Measurements from ENCODE around the gene PKDREJ. TPM values are rescaled to one million over a fixed set of nuclear protein-coding genes. Genes with fewer than 3 reads are reported as not detected.

Gene PKDREJ
- total RNA-seq, 1 experiment from 2014 or later: not detected

- Mint-ChIP-seq H3K36me3 (ENCODE audit: insufficient read depth, unreplicated experiment) (peaks cover 16% of the 10 kb centered on the region), H3K9me3 (ENCODE audit: unreplicated experiment) (no peaks in the 10 kb centered on the region), H3K4me1 (ENCODE audit: insufficient read depth, unreplicated experiment) (no peaks in the 10 kb centered on the region), H3K27ac (ENCODE audit: low read depth, unreplicated experiment) (no peak overlapping the region), H3K4me3 (ENCODE audit: unreplicated experiment) (no peak overlapping the region), H3K27me3 (ENCODE audit: insufficient read depth, unreplicated experiment) (no peaks in the 10 kb centered on the region)
- CTCF ChIA-PET: no interaction called here
- no TSS peak for BruUV-seq (replicated peaks)
- POLR2A ChIA-PET: no interaction called here
- TF ChIP-seq CTCF (IDR thresholded peaks at IDR 0.05; ENCODE audit: unreplicated experiment): no peak
- intact Hi-C loops (cut with micrococcal nuclease): no loop called here
- DNase-seq (ENCODE audit: unreplicated experiment): no peak
These were observed 37.5 kb downstream of the PKDREJ start for GRCh38 chr22:46225631-46226030.

- Mint-ChIP-seq H3K27me3 (ENCODE audit: insufficient read depth, unreplicated experiment) (no peaks in the 10 kb centered on the region), H3K36me3 (ENCODE audit: insufficient read depth, unreplicated experiment) (peaks cover 16% of the 10 kb centered on the region), H3K4me3 (ENCODE audit: unreplicated experiment) (no peak overlapping the region), H3K9me3 (ENCODE audit: unreplicated experiment) (no peaks in the 10 kb centered on the region), H3K27ac (ENCODE audit: low read depth, unreplicated experiment) (no peak overlapping the region), H3K4me1 (ENCODE audit: insufficient read depth, unreplicated experiment) (no peaks in the 10 kb centered on the region)
- CTCF ChIA-PET: no interaction called here
- POLR2A ChIA-PET: no interaction called here
- BruUV-seq (replicated peaks): no TSS peak
- intact Hi-C loops (cut with micrococcal nuclease): no loop called here
- DNase-seq (ENCODE audit: unreplicated experiment): no peak
- TF ChIP-seq CTCF (IDR thresholded peaks at IDR 0.05; ENCODE audit: unreplicated experiment): no peak
These were observed 38.2 kb downstream of the PKDREJ start for GRCh38 chr22:46224898-46225290.

GRCh38 chr22:46224044-46224897 is 38.9 kb downstream of the PKDREJ start:
- TF ChIP-seq CTCF (IDR thresholded peaks at IDR 0.05; ENCODE audit: unreplicated experiment): no peak
- H3K36me3 Mint-ChIP-seq (ENCODE audit: insufficient read depth, unreplicated experiment): peaks cover 16% of the 10 kb centered on the region

GRCh38 chr22:46220921-46221320 is 42.2 kb downstream of the PKDREJ start:
- CTCF ChIA-PET: no interaction called here
- no peak for DNase-seq (ENCODE audit: unreplicated experiment)
- H3K27ac Mint-ChIP-seq (ENCODE audit: low read depth, unreplicated experiment): no peak overlapping the region
- POLR2A ChIA-PET: interaction anchor here (1.5 kb wide), 1 partner anchor 22 kb away, joined by 7 read pairs; no protein-coding TSS in a partner anchor
- H3K36me3 Mint-ChIP-seq (ENCODE audit: insufficient read depth, unreplicated experiment): peaks cover 31% of the 10 kb centered on the region
- no peaks in the 10 kb centered on the region for H3K27me3 Mint-ChIP-seq (ENCODE audit: insufficient read depth, unreplicated experiment)
- H3K4me1 Mint-ChIP-seq (ENCODE audit: insufficient read depth, unreplicated experiment): no peaks in the 10 kb centered on the region
- BruUV-seq (replicated peaks): no TSS peak
- no peaks in the 10 kb centered on the region for H3K9me3 Mint-ChIP-seq (ENCODE audit: unreplicated experiment)
- H3K4me3 Mint-ChIP-seq (ENCODE audit: unreplicated experiment): no peak overlapping the region
- no peak for TF ChIP-seq CTCF (IDR thresholded peaks at IDR 0.05; ENCODE audit: unreplicated experiment)
- intact Hi-C loops (cut with micrococcal nuclease): no loop called here

More at GRCh38 chr22:46224044-46224897, 38.9 kb downstream of the PKDREJ start:
- Mint-ChIP-seq H3K27ac (ENCODE audit: low read depth, unreplicated experiment) (no peak overlapping the region), H3K27me3 (ENCODE audit: insufficient read depth, unreplicated experiment) (no peaks in the 10 kb centered on the region), H3K9me3 (ENCODE audit: unreplicated experiment) (no peaks in the 10 kb centered on the region), H3K4me3 (ENCODE audit: unreplicated experiment) (no peak overlapping the region), H3K4me1 (ENCODE audit: insufficient read depth, unreplicated experiment) (no peaks in the 10 kb centered on the region)
- intact Hi-C loops (cut with micrococcal nuclease): no loop called here
- ChIA-PET POLR2A (no interaction called here), CTCF (no interaction called here)
- DNase-seq (ENCODE audit: unreplicated experiment): no peak
- BruUV-seq (replicated peaks): no TSS peak
